ENCODE results near the gene MOB2.

The MOB2 gene

GRCh38 chr11:1452744-1453143 lies 33.8 kb downstream of the MOB2 start:
- no peak for DNase-seq (ENCODE audit: extremely low spot score)
- POLR2A ChIA-PET: no interaction called here
- CTCF ChIA-PET: no interaction called here

GRCh38 chr11:1451781-1452470 lies 34.7 kb downstream of the MOB2 start:
- POLR2A ChIA-PET: no interaction called here
- no peak for DNase-seq (ENCODE audit: extremely low spot score)
- TF ChIP-seq HDGF (IDR thresholded peaks at IDR 0.05; ENCODE audit: borderline replicate concordance) (no peak), FOXM1 (IDR thresholded peaks at IDR 0.05; ENCODE audit: borderline replicate concordance) (no peak), L3MBTL2 (conservative IDR thresholded peaks at IDR 0.05) (no peak), SUZ12 (IDR thresholded peaks at IDR 0.05) (no peak), CTBP1 (IDR thresholded peaks at IDR 0.05; ENCODE audit: borderline replicate concordance) (no peak), SP1 (IDR thresholded peaks at IDR 0.05) (no peak), ZNF384 (IDR thresholded peaks at IDR 0.05) (no peak), FOXA1 (IDR thresholded peaks at IDR 0.05) (no peak), FOXK2 (IDR thresholded peaks at IDR 0.05) (no peak), NFRKB (IDR thresholded peaks at IDR 0.05) (no peak), ARNT (IDR thresholded peaks at IDR 0.05) (no peak)
- CTCF ChIA-PET: no interaction called here

More at GRCh38 chr11:1452744-1453143, 33.8 kb downstream of the MOB2 start:
- TF ChIP-seq TARDBP (IDR thresholded peaks at IDR 0.05): no peak
- no peak for TF ChIP-seq LEF1 (IDR thresholded peaks at IDR 0.05; ENCODE audit: borderline replicate concordance)
- no peak for TF ChIP-seq SUZ12 (IDR thresholded peaks at IDR 0.05)
- no peak for TF ChIP-seq FOXK2 (IDR thresholded peaks at IDR 0.05)
- no peak for TF ChIP-seq HDGF (IDR thresholded peaks at IDR 0.05; ENCODE audit: borderline replicate concordance)
- TF ChIP-seq, protein P1, sequence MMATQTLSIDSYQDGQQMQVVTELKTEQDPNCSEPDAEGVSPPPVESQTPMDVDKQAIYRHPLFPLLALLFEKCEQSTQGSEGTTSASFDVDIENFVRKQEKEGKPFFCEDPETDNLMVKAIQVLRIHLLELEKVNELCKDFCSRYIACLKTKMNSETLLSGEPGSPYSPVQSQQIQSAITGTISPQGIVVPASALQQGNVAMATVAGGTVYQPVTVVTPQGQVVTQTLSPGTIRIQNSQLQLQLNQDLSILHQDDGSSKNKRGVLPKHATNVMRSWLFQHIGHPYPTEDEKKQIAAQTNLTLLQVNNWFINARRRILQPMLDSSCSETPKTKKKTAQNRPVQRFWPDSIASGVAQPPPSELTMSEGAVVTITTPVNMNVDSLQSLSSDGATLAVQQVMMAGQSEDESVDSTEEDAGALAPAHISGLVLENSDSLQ (IDR thresholded peaks at IDR 0.05): no peak
- no peak for TF ChIP-seq BHLHE40 (IDR thresholded peaks at IDR 0.05; ENCODE audit: borderline replicate concordance)
- TF ChIP-seq ARNT (IDR thresholded peaks at IDR 0.05): no peak
- TF ChIP-seq CTBP1 (IDR thresholded peaks at IDR 0.05; ENCODE audit: borderline replicate concordance): no peak
- no peak for TF ChIP-seq NFRKB (IDR thresholded peaks at IDR 0.05)
- no peak for TF ChIP-seq FOXM1 (IDR thresholded peaks at IDR 0.05; ENCODE audit: borderline replicate concordance)
- TF ChIP-seq SP1 (IDR thresholded peaks at IDR 0.05): no peak
- TF ChIP-seq FOXA1 (IDR thresholded peaks at IDR 0.05): no peak
- no peak for TF ChIP-seq ELF4 (IDR thresholded peaks at IDR 0.05)
- no peak for TF ChIP-seq ZNF384 (IDR thresholded peaks at IDR 0.05)
- no peak for TF ChIP-seq L3MBTL2 (conservative IDR thresholded peaks at IDR 0.05)

DNA sequence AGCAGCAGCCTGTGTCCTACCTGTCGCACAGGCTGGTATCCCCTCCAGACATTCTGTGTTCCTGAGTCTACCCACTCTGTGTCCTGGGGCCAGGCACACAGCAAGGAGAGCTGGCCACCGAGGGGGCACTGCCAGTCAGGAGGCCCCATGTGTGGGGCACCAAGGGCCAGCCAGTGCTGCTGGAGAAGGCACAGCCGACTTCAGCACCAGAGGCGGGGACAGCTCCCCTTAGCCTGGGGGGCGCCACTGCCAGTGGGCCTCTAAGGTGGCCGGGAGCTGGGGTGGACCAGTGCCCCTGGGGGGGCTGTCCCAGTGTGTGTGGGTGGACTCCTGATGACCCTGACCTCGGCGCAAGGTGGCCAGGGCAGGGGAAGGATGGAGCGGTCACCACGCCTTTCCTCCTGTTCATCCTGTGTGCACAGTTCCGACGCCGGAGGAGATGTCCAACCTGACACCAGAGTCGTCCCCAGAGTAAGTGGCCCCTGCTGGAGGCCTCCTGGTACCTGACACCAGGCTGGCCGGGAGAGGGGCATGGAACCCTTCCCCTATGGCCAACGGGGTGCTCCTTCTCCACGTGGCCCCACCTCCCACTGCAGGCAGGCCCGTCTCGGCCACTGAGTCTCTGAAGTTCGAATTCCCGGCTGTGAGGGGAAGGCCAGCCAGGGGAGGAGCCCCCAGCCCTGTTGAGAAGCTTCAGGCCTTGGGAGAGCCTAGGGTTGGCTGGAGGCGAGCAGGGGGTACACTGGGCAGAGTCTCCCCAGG lies 35.4 kb downstream of the MOB2 start:
- no peak for DNase-seq (ENCODE audit: extremely low spot score)
- CTCF ChIA-PET: no interaction called here
- POLR2A ChIA-PET: no interaction called here
- TF ChIP-seq L3MBTL2 (conservative IDR thresholded peaks at IDR 0.05) (no peak), SP1 (IDR thresholded peaks at IDR 0.05) (no peak), LEF1 (IDR thresholded peaks at IDR 0.05; ENCODE audit: borderline replicate concordance) (no peak), CTBP1 (IDR thresholded peaks at IDR 0.05; ENCODE audit: borderline replicate concordance) (no peak), FOXA1 (IDR thresholded peaks at IDR 0.05) (no peak), FOXM1 (IDR thresholded peaks at IDR 0.05; ENCODE audit: borderline replicate concordance) (no peak), ELF4 (IDR thresholded peaks at IDR 0.05) (no peak), NFRKB (IDR thresholded peaks at IDR 0.05) (no peak), ZNF384 (IDR thresholded peaks at IDR 0.05) (no peak), TARDBP (IDR thresholded peaks at IDR 0.05) (no peak), BHLHE40 (IDR thresholded peaks at IDR 0.05; ENCODE audit: borderline replicate concordance) (no peak), HDGF (IDR thresholded peaks at IDR 0.05; ENCODE audit: borderline replicate concordance) (no peak), SUZ12 (IDR thresholded peaks at IDR 0.05) (no peak), ARNT (IDR thresholded peaks at IDR 0.05) (no peak), FOXK2 (IDR thresholded peaks at IDR 0.05) (no peak)
- TF ChIP-seq, protein P1 (IDR thresholded peaks at IDR 0.05): no peak

DNA sequence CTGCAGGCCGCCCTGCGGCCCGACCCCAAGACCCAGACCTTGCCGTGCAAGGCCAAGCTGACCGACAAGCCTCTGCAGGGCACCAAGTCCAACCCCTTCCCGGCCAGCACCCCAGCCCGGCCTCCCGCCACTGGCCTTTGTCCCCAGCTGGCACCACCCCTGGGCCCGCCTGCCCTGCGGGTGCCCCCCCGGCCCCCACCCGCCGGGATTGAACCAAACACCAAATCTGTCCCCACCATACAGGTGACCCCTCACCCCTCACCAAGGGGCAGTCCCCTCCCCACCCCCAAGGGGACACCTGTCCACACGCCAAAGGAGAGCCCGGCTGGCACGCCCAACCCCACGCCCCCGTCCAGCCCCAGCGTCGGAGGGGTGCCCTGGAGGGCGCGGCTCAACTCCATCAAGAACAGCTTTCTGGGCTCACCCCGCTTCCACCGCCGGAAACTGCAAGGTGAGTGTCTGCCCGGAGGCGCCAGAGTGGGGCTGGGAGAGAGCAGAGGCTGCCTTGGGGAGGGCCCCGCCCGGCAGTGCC lies 36.2 kb downstream of the MOB2 start:
- no peak for DNase-seq (ENCODE audit: extremely low spot score)
- ChIA-PET POLR2A (no interaction called here), CTCF (no interaction called here)
- no peak for TF ChIP-seq SUZ12 (IDR thresholded peaks at IDR 0.05)
- TF ChIP-seq FOXM1 (IDR thresholded peaks at IDR 0.05; ENCODE audit: borderline replicate concordance): no peak
- no peak for TF ChIP-seq ZNF384 (IDR thresholded peaks at IDR 0.05)
- TF ChIP-seq, protein P1 (IDR thresholded peaks at IDR 0.05): no peak
- TF ChIP-seq NFRKB (IDR thresholded peaks at IDR 0.05): no peak
- TF ChIP-seq TARDBP (IDR thresholded peaks at IDR 0.05): no peak
- no peak for TF ChIP-seq LEF1 (IDR thresholded peaks at IDR 0.05; ENCODE audit: borderline replicate concordance)
- TF ChIP-seq HDGF (IDR thresholded peaks at IDR 0.05; ENCODE audit: borderline replicate concordance): no peak
- TF ChIP-seq SP1 (IDR thresholded peaks at IDR 0.05): no peak
- no peak for TF ChIP-seq L3MBTL2 (conservative IDR thresholded peaks at IDR 0.05)

DNA sequence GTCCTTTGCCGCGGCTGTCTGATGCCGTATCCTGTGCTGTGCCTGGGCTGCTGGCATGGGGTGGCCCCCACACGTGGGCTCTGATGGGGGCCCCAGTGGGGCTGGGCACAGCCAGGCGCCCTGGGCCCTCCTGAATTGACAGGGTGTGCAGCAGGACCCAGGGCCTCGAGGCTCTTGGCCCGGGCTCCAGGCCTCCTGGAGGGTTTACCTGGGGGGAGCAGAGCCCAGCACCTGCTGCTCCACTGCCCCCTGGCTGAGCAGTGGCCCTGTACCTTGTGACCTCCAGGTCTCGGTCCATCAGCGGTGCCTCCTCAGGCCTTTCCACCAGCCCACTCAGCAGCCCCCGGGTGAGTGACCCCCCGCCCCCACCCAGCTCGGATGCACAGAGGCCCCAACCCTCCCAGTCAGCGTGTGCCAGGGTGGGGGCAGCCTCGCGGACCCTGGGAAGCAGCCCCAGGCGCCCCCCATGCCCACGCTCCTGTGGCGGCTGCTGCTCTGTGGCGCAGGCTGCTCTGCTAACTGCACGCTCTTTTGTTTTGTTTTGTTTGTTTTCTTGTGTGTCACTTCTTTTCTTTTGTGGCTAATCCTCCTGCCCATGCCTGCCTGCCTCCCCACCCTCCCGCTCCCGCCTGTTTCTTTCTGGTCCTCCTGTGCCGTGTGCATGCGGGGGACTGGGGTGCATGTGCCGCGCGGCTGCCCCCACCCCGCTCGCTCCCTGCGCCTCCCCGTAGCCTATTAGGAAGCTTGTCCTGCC lies 36.9 kb downstream of the MOB2 start:
- no peak for DNase-seq (ENCODE audit: extremely low spot score)
- no peak for TF ChIP-seq HDGF (IDR thresholded peaks at IDR 0.05; ENCODE audit: borderline replicate concordance)
- TF ChIP-seq FOXM1 (IDR thresholded peaks at IDR 0.05; ENCODE audit: borderline replicate concordance): no peak
- TF ChIP-seq FOXK2 (IDR thresholded peaks at IDR 0.05): no peak
- TF ChIP-seq CTBP1 (IDR thresholded peaks at IDR 0.05; ENCODE audit: borderline replicate concordance): no peak
- TF ChIP-seq FOXA1 (IDR thresholded peaks at IDR 0.05): no peak
- no peak for TF ChIP-seq ARNT (IDR thresholded peaks at IDR 0.05)
- no peak for TF ChIP-seq L3MBTL2 (conservative IDR thresholded peaks at IDR 0.05)
- TF ChIP-seq ZNF384 (IDR thresholded peaks at IDR 0.05): no peak
- ChIA-PET CTCF (no interaction called here), POLR2A (no interaction called here)

Measured in HEK293T (cell line).